ENCODE measurements around the gene SUGCT. TPM values are rescaled to one million over a fixed set of nuclear protein-coding genes. Genes with fewer than 3 reads are reported as not detected.

SUGCT gene
- total and polyA plus RNA-seq, 2 experiments from 2014 or later, result 21.4 to 57.8 TPM

DNA sequence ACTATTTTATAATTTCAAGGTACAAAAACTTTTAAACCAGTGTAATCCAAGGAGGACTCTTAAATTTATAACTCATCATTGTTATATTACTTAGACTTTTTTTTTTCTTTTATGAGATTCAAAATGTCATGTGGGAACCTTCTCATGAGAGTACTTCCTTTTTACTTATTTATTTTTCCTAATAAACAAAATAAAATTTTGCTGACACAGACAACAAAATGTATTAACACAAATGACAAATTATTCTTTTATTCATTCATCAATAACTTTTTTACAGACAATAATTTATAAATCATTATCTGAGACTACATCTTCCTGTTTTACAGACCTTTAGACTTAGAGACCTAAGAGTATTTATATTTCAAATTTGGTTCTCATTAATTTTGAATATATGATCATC is 706.2 kb downstream of the SUGCT start:
- no peaks in the 10 kb centered on the region for H3K9me3 ChIP-seq (ENCODE audit: low read depth)
- DNase-seq (ENCODE audit: low read depth in 1 of 2, low spot score in 1 of 2), result no peak
- no peak overlapping the region for H3K27ac ChIP-seq
- peaks cover 13% of the 10 kb centered on the region for H3K4me1 ChIP-seq (ENCODE audit: low read depth)
- no peaks in the 10 kb centered on the region for H3K36me3 ChIP-seq
- no peaks in the 10 kb centered on the region for H3K27me3 ChIP-seq
- TF ChIP-seq, protein P1, sequence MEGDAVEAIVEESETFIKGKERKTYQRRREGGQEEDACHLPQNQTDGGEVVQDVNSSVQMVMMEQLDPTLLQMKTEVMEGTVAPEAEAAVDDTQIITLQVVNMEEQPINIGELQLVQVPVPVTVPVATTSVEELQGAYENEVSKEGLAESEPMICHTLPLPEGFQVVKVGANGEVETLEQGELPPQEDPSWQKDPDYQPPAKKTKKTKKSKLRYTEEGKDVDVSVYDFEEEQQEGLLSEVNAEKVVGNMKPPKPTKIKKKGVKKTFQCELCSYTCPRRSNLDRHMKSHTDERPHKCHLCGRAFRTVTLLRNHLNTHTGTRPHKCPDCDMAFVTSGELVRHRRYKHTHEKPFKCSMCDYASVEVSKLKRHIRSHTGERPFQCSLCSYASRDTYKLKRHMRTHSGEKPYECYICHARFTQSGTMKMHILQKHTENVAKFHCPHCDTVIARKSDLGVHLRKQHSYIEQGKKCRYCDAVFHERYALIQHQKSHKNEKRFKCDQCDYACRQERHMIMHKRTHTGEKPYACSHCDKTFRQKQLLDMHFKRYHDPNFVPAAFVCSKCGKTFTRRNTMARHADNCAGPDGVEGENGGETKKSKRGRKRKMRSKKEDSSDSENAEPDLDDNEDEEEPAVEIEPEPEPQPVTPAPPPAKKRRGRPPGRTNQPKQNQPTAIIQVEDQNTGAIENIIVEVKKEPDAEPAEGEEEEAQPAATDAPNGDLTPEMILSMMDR (IDR thresholded peaks at IDR 0.05; ENCODE audit: low read depth, low read length), result no peak
- no peak overlapping the region for H3K4me3 ChIP-seq

DNA sequence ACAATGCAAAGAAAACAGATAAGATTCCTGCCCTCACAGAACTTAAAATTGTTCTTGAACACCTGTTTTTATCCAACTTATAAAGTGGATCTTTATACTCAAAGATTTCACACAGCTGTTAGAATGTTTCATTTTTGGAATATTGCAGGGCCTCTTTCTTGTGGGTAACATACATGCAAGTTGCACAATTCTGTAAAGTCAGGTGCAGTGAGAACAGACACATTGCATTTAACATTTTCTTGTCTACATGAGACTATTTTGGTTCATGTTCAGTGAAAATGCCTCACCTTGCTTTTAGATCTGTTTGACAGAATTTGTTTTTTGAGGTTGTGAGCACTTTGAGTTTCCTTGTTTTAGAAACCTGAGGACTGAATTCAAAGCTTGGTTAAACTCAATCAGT is 707.8 kb downstream of the SUGCT start:
- Histone ChIP-seq H3K27ac (no peak overlapping the region), H3K27me3 (no peaks in the 10 kb centered on the region), H3K4me3 (no peak overlapping the region), H3K36me3 (no peaks in the 10 kb centered on the region), H3K9me3 (ENCODE audit: low read depth) (no peaks in the 10 kb centered on the region), H3K4me1 (ENCODE audit: low read depth) (peaks cover 20% of the 10 kb centered on the region)
- DNase-seq (ENCODE audit: low read depth in 1 of 2, low spot score in 1 of 2), result no peak
- TF ChIP-seq, protein P1 (IDR thresholded peaks at IDR 0.05; ENCODE audit: low read depth, low read length), result no peak

DNA sequence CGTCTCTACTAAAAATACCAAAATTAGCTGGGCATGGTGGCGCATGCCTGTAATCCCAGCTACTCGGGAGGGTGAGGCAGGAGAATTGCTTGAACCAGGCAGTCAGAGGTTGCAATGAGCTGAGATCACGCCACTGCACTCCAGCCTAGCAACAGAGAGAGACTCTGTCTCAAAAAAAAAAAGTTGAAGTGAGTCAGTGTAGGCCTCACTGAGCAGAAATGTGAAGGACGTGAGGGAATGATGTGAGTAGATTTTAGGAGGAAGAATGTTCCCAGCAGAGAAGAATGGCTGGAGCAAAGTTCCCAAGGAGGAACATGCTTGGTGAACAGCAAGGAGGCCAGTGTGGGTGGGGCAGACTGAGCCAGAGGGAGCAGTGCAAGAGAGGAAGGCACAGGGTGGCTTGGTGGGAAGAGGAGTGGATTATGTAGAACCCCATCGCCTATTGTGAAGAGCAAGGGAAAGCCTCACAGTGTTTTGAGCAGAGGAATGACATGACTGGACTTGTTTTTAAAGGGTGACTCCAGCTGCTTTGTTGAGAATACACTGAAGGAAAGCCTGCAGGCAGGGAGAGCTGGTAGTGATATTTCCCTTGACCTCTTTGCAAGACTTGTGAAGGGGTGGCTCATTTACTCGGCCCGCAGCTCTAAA is 708.7 kb downstream of the SUGCT start:
- Histone ChIP-seq H3K27me3 (no peaks in the 10 kb centered on the region), H3K27ac (no peak overlapping the region), H3K9me3 (ENCODE audit: low read depth) (no peaks in the 10 kb centered on the region), H3K4me1 (ENCODE audit: low read depth) (peaks cover 22% of the 10 kb centered on the region), H3K36me3 (no peaks in the 10 kb centered on the region), H3K4me3 (no peak overlapping the region)
- DNase-seq (ENCODE audit: low read depth in 1 of 2, low spot score in 1 of 2), result no peak
- TF ChIP-seq, protein P1 (IDR thresholded peaks at IDR 0.05; ENCODE audit: low read depth, low read length), result no peak

DNA sequence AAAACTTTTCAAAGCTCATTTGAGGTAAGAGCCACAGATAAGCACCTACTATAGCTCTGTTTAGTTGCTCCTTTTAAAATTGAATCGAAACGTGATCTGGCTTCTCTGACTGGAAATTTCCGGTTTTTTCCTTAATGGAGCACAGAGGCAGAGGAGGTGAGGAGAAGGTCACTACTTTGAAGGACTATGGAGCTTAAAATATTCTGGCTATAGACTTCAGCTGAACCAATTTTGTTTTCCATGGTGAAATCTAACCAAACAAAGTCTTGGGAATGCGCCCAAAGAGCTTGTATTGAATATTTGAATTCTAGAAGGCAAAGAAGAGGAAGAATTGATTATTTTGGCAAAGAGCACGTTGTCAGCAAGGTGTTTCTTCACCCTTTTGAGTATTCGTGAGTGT is 711.1 kb downstream of the SUGCT start:
- Histone ChIP-seq H3K9me3 (ENCODE audit: low read depth) (no peaks in the 10 kb centered on the region), H3K4me3 (no peak overlapping the region), H3K4me1 (ENCODE audit: low read depth) (peaks cover 26% of the 10 kb centered on the region), H3K27me3 (no peaks in the 10 kb centered on the region), H3K36me3 (no peaks in the 10 kb centered on the region), H3K27ac (peak overlapping the region; percentile 31)
- DNase-seq (ENCODE audit: low read depth in 1 of 2, low spot score in 1 of 2), result no peak
- TF ChIP-seq, protein P1 (IDR thresholded peaks at IDR 0.05; ENCODE audit: low read depth, low read length), result no peak

DNA sequence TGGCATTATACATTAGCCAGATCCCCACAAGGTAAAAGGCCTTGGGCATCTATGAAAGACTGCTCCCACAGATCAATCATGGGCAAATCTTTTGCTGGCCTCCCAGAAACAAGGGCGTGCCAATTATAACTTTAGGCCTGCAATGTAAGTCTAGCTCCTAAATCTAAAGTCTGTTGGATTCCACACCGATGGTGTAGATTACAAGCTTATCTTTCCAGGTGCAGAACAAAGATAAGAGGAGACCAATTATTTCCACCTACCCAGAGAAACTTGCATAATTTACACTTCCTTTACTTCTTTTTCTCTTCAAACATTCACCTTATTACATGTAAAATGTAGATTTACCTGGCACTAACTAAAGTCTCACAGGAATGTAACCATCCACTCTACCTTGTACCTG is 713.1 kb downstream of the SUGCT start:
- TF ChIP-seq, protein P1 (IDR thresholded peaks at IDR 0.05; ENCODE audit: low read depth, low read length), result no peak
- Histone ChIP-seq H3K9me3 (ENCODE audit: low read depth) (no peaks in the 10 kb centered on the region), H3K36me3 (no peaks in the 10 kb centered on the region), H3K4me3 (no peak overlapping the region), H3K4me1 (ENCODE audit: low read depth) (peaks cover 26% of the 10 kb centered on the region), H3K27ac (no peak overlapping the region), H3K27me3 (no peaks in the 10 kb centered on the region)
- DNase-seq (ENCODE audit: low read depth in 1 of 2, low spot score in 1 of 2), result no peak

All from cardiac muscle cell (in vitro differentiated cells and primary cell).